ENCODE results near the gene NRXN3. TPM values are rescaled to one million over a fixed set of nuclear protein-coding genes. Genes with fewer than 3 reads are reported as not detected.

NRXN3 gene
- total RNA-seq, 1 donor, result under 0.01 TPM

- no peaks in the 10 kb centered on the region for H3K27me3 ChIP-seq (ENCODE audit: insufficient read depth, low read length)
- H3K9me3 ChIP-seq (ENCODE audit: low read depth, low read length), result no peaks in the 10 kb centered on the region
- H3K4me3 ChIP-seq (ENCODE audit: low read length), result no peak overlapping the region
- H3K4me1 ChIP-seq (ENCODE audit: insufficient read depth, low read length), result no peaks in the 10 kb centered on the region
Observed at GRCh38 chr14:79265366-79265946, 1095.3 kb downstream of the NRXN3 start.

DNA sequence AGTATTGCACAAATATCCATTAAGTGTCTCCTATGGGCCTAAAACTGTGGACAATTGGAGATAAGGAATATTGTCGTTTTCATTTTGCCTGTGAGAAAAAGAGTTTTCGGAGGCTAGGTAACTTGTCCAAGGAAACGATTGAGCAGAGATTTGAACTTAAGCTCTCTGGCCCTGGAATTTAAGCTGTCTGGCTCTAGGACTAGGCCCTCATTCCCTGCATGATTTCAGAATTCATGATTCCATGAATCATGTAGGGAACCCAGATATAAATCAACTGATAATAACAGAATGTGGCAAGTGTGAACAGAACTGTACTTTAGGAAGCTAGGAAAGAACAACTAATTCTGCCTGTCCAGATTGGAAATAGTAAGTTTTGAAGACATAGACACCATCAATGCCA is 1100.2 kb downstream of the NRXN3 start:
- Histone ChIP-seq H3K27me3 (ENCODE audit: insufficient read depth, low read length) (no peaks in the 10 kb centered on the region), H3K4me1 (ENCODE audit: insufficient read depth, low read length) (no peaks in the 10 kb centered on the region), H3K4me3 (ENCODE audit: low read length) (no peak overlapping the region), H3K9me3 (ENCODE audit: low read depth, low read length) (no peaks in the 10 kb centered on the region)

GRCh38 chr14:79271122-79271521 is 1100.9 kb downstream of the NRXN3 start:
- Histone ChIP-seq H3K4me3 (ENCODE audit: low read length) (no peak overlapping the region), H3K4me1 (ENCODE audit: insufficient read depth, low read length) (no peaks in the 10 kb centered on the region), H3K27me3 (ENCODE audit: insufficient read depth, low read length) (no peaks in the 10 kb centered on the region), H3K9me3 (ENCODE audit: low read depth, low read length) (no peaks in the 10 kb centered on the region)

DNA sequence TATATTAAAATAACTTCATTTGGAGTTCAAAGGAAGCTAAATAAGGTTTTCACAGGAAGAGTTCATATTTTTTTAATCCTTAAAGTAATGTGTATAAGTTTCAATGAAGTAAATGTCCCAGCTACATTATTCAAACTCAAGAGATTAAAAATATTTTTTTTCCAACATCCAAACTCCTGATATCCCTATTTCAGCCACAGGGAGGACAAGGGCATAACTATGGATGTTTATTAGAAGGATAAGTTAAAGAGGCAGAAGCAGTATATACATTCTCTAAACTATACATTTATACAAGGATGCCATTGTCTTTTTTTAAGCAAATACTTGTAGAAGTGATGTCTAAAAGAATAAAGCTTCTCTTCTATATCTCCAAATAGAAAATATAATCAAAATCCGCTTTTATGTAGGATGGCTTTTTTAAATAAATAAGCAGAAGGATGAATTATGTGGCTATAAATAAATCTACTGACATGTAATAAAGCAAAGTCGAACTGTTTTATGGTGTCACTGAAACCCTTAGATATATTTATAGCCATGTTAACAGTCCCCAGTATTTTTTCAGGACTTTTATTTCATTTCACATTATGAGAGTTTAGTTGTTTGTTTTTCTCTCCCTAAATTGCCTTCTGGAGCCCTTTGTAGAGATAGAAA is 1104.6 kb downstream of the NRXN3 start:
- Histone ChIP-seq H3K9me3 (ENCODE audit: low read depth, low read length) (no peaks in the 10 kb centered on the region), H3K27me3 (ENCODE audit: insufficient read depth, low read length) (peaks cover 26% of the 10 kb centered on the region), H3K4me3 (ENCODE audit: low read length) (no peak overlapping the region), H3K4me1 (ENCODE audit: insufficient read depth, low read length) (no peaks in the 10 kb centered on the region)

DNA sequence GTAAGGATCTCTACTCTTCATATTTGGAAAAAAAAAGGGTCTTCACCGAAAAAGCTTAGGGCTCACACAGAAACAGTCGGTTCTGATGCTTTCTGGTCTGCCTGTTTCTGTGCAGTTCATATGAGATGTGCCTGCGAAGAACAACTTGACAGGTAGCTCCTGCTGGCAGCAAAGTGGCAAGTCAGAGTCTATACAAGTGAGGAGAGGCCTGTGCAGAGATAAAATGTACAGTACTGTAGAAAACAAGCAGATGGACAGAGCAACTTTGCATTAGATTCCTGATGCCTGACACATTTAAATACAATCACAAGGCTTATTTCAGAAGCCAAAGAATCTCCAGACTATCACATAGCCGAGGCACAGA is 1105.1 kb downstream of the NRXN3 start:
- Histone ChIP-seq H3K4me1 (ENCODE audit: insufficient read depth, low read length) (no peaks in the 10 kb centered on the region), H3K27me3 (ENCODE audit: insufficient read depth, low read length) (peaks cover 31% of the 10 kb centered on the region), H3K9me3 (ENCODE audit: low read depth, low read length) (no peaks in the 10 kb centered on the region), H3K4me3 (ENCODE audit: low read length) (no peak overlapping the region)

DNA sequence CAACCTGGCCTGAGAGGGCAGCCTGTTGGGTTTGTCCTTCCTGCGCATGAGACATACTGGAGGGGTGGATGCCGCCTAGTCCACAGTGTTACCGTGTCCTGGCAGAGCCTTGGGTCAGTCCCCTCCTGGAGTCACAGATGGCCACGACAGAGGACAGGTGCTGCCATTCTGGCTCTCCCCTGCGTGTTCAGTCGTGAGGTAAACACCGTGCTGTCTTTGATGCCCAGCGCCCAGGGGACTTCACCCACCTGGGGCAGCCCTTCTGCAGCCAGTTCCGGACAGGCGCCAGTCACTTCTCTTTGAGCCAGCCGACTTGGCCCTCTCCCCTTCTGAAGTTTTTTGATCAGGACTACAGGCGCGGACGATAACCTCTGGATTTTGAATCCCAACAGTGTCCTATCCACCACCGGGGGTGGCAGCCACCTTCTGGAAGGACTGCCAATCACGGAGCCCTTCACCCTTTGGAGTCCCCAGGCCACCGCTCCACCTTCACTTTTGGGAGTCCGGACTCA is 1108.2 kb downstream of the NRXN3 start:
- H3K4me3 ChIP-seq (ENCODE audit: low read length), result no peak overlapping the region
- H3K9me3 ChIP-seq (ENCODE audit: low read depth, low read length), result no peaks in the 10 kb centered on the region
- H3K27me3 ChIP-seq (ENCODE audit: insufficient read depth, low read length), result peaks cover 53% of the 10 kb centered on the region
- H3K4me1 ChIP-seq (ENCODE audit: insufficient read depth, low read length), result no peaks in the 10 kb centered on the region

DNA sequence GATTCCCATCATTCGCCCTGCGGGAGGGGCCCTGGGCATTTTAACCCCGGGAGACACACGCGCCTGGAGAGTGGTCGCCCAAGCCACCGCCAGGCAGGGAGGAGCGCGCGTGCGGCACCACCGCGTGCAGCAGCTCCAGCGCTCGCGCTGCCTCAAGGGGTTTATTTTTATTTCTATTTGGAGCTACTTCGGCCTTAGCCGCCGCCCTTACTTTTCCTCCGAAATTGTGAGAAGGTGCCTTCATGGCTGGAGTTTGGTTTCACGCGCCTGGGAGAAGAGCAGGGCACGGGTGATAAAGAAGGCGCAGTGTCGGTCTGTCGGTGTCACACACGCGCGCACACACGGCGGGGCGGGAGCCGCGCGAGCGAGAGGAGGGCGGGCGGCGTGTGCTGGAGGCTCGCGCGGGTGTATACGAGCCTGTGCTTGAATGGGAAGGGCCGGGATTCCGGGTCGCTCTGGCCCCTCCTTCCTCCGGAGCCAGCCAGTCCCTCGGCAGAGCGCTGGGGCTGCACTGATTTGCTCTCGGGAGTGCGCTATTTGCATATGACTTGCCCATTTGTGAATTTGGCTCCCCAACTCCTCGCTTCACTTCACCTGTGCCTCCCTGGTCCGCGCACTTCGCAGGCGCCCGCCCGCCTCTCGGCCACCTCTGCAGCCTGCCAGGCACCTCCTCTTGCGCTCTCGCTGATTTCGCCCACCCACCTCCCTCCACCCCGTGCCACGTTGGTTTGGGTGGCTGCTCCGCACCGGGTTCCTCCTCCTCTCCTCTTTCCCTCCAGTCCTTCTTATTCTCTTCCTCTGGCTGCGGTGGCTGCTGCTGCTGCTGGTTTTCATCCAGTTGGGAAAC is 1108.8 kb downstream of the NRXN3 start:
- Histone ChIP-seq H3K4me3 (ENCODE audit: low read length) (no peak overlapping the region), H3K4me1 (ENCODE audit: insufficient read depth, low read length) (no peaks in the 10 kb centered on the region), H3K27me3 (ENCODE audit: insufficient read depth, low read length) (peaks cover 53% of the 10 kb centered on the region), H3K9me3 (ENCODE audit: low read depth, low read length) (no peaks in the 10 kb centered on the region)

DNA sequence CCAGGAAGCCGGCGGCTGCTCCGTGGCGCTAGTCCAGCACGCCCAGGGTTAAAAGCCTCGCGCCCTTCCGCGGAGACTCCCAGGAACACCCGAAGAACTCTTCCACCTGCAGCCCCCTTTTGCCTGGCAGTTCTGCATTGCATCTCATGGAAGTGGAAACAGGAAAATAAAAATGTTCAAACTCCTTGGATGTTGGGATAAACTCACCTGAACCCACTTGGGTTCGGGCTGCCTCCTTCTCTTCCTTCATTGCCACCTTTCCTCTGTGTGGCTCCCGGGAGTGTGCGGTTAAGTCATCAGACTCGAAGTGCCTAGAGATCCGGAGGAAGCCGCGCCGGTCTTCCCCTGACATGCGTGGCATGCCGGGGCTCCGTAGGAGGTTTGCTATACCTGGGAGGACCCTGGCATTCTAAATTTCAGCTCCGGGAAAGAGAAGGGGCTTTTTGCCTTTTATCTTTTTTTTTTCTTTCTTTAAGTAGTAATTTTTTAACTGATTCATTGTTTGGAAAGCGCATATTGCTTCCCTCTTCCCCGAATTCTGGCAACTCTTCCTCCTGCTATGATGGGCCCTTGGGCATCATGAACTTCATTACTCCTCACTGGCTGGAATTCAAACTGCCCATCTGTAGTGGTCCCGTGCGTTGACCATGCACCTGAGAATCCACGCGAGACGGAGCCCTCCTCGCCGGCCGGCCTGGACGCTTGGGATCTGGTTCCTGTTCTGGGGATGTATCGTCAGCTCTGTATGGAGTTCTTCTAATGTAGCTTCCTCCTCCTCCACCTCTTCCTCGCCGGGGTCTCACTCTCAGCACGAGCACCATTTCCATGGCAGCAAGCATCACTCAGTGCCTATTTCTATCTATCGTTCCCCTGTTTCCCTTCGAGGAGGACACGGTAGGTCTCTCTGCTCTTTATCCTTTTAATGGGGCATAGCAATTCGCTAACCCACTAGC is 1109.7 kb downstream of the NRXN3 start:
- no peaks in the 10 kb centered on the region for H3K4me1 ChIP-seq (ENCODE audit: insufficient read depth, low read length)
- H3K9me3 ChIP-seq (ENCODE audit: low read depth, low read length), result no peaks in the 10 kb centered on the region
- H3K27me3 ChIP-seq (ENCODE audit: insufficient read depth, low read length), result peaks cover 53% of the 10 kb centered on the region
- no peak overlapping the region for H3K4me3 ChIP-seq (ENCODE audit: low read length)

DNA sequence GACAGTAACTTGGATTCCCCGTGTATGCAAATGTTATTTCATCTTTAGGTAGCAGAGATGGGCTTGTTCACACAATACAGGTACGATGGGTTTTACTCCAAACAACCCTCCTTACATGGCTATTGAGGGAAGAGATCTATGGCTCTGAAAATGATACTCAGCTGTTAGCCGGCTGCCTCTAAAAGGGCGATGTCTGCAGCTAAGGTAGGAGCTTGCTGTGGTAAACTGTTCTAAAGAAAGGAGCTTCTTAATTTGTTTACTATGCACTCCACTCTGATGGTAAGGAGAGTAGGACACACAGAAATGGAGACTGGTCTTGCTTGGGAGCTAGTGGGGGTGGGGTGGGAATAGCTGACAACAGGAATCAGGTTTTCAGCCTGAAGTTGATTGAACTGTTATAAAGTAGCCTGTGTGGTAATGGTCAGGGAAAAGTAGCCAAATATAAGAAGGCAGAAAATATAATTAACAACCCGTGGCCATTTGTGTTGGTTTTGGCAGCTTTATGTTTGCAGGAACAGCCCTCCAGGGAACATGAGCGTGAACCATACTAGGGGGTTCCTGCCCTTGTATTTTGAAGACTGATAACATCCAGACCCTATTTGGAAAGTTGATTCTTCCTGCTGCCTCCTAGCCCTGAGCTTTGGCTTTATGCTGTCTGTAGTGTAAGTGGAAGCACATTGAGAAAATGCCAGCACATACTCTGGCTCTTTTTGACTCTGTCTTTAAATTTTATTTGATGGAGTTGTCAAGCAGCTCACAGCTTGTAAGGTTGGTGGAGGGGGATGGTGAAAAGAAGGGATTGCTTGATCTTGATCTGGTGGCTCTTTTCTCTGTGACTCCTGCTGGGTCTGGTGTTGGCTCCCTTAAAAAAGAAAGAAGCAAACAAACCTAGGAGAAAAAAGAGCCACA is 1111.3 kb downstream of the NRXN3 start:
- no peaks in the 10 kb centered on the region for H3K9me3 ChIP-seq (ENCODE audit: low read depth, low read length)
- no peak overlapping the region for H3K4me3 ChIP-seq (ENCODE audit: low read length)
- no peaks in the 10 kb centered on the region for H3K4me1 ChIP-seq (ENCODE audit: insufficient read depth, low read length)
- peaks cover 53% of the 10 kb centered on the region for H3K27me3 ChIP-seq (ENCODE audit: insufficient read depth, low read length)

DNA sequence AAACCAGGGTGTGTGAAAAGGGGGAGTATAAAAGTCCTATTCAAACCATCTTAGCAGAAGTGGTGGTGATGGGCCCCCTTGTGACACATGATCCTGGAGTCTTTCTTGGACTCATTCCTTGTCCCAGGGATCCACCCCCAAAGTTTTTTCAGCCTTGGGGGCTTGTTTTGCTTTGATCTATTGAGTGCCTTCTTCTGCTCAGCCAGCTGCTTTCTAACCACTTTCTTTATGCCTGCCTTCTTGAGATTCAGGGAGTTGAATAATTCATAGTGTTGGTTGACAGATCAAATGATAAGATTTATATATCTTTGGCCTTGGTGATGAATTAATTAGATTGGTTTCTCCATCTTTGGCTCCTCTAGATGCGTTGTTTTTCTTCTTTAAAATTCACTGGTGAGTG is 1114.4 kb downstream of the NRXN3 start:
- Histone ChIP-seq H3K27me3 (ENCODE audit: insufficient read depth, low read length) (peaks cover 28% of the 10 kb centered on the region), H3K9me3 (ENCODE audit: low read depth, low read length) (no peaks in the 10 kb centered on the region), H3K4me1 (ENCODE audit: insufficient read depth, low read length) (no peaks in the 10 kb centered on the region), H3K4me3 (ENCODE audit: low read length) (no peak overlapping the region)

- Histone ChIP-seq H3K27me3 (ENCODE audit: insufficient read depth, low read length) (peaks cover 22% of the 10 kb centered on the region), H3K4me3 (ENCODE audit: low read length) (no peak overlapping the region), H3K4me1 (ENCODE audit: insufficient read depth, low read length) (no peaks in the 10 kb centered on the region), H3K9me3 (ENCODE audit: low read depth, low read length) (no peaks in the 10 kb centered on the region)
Observed at GRCh38 chr14:79285263-79285662, 1115.1 kb downstream of the NRXN3 start.

- Histone ChIP-seq H3K4me3 (ENCODE audit: low read length) (no peak overlapping the region), H3K9me3 (ENCODE audit: low read depth, low read length) (no peaks in the 10 kb centered on the region), H3K4me1 (ENCODE audit: insufficient read depth, low read length) (no peaks in the 10 kb centered on the region), H3K27me3 (ENCODE audit: insufficient read depth, low read length) (no peaks in the 10 kb centered on the region)
Observed at GRCh38 chr14:79287976-79288375, 1117.8 kb downstream of the NRXN3 start.

- Histone ChIP-seq H3K4me1 (ENCODE audit: insufficient read depth, low read length) (no peaks in the 10 kb centered on the region), H3K4me3 (ENCODE audit: low read length) (no peak overlapping the region), H3K27me3 (ENCODE audit: insufficient read depth, low read length) (no peaks in the 10 kb centered on the region), H3K9me3 (ENCODE audit: low read depth, low read length) (no peaks in the 10 kb centered on the region)
Observed at GRCh38 chr14:79293482-79294177, 1123.5 kb downstream of the NRXN3 start.
